ENCODE results near the gene NELL2.

NELL2 gene

DNA sequence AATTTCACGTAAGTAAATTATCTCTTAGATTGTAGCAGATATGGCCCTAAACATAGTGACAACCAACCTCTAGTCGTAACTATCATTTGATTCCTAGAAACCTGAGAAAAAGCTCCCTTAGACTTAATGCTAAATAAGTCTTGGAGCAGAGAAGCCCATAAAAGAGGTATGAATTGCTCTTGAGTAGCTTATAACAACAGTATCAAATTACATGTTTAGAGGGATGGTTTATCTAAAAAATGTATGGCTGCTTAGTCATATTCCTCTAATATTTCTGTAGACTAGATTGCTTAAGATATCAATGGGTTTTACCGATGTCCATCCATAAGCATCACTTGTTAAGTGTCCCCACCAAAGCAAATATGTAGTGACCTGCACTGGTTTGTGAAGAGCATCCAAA, 259.7 kb downstream of the NELL2 start:
- no peak for DNase-seq (ENCODE audit: low spot score)

DNA sequence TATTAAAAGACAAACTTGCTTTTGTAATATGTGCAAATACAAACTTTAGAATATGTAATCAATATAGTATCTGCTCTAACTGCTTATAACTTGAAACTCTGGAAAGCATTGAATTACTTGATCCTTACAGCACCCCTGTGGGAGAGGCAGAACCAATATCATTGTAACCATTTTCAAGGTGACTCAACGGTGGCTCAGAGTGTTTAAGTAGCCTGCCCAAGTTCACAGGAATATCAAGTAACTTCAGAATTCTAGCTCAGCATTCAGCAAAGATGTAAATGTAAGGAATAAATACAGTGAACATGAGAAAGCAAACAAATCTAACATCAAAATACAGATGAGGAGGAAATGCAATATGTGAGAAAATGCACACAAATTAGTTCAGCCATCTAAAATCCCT, 264.6 kb downstream of the NELL2 start:
- no peak for DNase-seq (ENCODE audit: low spot score)

- DNase-seq (ENCODE audit: low spot score), result no peak
Observed at GRCh38 chr12:44603701-44604100, 272.4 kb downstream of the NELL2 start.

GRCh38 chr12:44592626-44593025, 283.5 kb downstream of the NELL2 start:
- DNase-seq (ENCODE audit: low spot score), result no peak

- no peak for DNase-seq (ENCODE audit: low spot score)
Observed at GRCh38 chr12:44589697-44590096, 286.4 kb downstream of the NELL2 start.

- DNase-seq (ENCODE audit: low spot score), result no peak
Observed at GRCh38 chr12:44588651-44589050, 287.5 kb downstream of the NELL2 start.

- no peak for DNase-seq (ENCODE audit: low spot score)
Observed at GRCh38 chr12:44584625-44585024, 291.5 kb downstream of the NELL2 start.

DNA sequence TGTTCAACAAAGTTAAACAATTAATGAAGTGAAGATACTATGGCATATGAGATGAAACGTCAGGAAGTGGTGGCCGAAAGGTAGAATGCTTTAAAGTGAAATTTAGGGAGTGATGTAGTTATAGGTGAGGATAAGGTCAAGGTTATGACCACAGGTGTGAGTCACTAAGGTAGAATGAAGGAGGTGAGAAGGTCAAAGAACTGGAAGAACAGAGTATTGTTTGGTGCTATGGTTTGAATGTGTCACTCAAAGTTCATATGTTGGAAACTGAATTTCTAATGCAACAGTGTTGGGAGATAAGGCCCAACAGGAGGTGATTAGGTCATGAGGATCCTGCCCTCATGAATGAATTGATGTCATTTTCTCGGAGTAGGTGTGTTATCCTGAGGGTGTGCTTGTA, 293.6 kb downstream of the NELL2 start:
- DNase-seq (ENCODE audit: low spot score), result no peak

DNA sequence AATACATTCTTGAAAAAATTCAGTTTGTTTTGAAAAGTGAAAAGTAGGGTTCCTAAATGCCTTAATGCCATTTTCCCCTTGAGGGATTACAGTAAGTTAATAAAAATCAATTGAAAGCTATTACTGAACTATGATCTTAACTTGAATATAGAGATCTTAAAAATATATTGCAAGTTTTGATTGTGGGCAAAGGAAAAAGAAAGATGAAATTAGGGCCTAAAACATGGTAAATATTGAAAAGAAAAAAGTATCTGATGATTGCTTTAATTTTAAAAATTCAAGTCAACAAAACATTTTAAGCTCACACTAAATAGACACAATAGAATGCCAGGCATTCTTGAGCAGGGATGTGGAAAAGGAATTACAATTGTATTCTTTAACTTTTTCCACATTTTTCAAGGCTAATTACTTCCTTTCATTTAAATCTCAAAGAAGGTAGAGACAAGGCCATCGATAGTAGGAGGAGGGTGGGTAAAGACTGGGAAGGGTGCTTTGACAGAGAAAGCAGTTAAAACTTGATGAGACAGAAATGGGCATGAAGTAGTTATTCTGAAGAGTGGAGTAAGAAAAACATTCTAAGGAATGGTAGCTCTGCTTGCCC, 294.4 kb downstream of the NELL2 start:
- DNase-seq (ENCODE audit: low spot score), result no peak

GRCh38 chr12:44574586-44574985, 301.5 kb downstream of the NELL2 start:
- DNase-seq (ENCODE audit: low spot score), result no peak

DNA sequence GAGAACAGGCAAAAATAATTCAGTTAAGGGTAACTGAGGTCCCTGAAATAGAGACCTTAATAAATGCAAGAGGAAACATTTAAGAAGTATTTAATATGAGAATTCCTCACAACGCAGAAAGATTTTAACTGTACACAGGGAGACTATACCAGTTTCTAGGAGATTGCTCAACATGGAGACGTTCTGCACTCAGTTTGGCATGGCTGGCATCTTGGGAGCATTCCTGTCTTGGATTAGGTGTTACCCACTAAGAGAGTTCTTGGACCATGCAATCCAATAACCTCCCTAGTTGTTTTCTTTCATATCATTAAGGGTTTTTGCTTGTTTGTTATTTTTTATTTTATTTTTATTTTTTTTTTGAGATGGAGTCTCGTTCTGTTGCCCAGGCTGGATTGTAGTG, 302.4 kb downstream of the NELL2 start:
- DNase-seq (ENCODE audit: low spot score), result no peak

DNA sequence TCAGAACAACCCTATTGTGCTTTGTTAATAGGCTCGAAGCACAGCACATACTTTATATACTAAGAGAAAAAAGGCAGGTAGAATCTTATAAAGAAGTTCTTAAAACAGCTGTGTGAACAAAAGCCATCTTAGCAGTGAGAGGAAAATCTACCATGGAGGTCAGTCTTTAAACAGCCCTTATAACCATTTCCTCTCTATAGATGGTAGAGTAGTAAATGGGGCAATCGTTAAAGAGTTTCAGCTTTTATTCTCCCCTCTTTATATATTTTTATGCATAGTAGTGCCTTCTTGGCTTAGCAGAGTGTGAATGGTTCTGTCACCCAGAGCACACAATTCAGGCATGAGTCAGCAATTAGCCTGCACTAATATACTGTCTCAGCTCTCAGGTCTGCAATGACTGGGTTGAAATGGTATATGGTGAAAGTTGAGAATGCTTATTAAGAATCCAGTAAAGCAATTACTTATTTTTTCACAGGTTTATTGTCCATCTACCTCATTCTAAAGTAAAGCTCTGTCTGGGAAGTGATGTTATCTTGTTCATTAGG, 305.0 kb downstream of the NELL2 start:
- DNase-seq (ENCODE audit: low spot score), result no peak

- no peak for DNase-seq (ENCODE audit: low spot score)
Observed at GRCh38 chr12:44570036-44570583, 306.0 kb downstream of the NELL2 start.

DNA sequence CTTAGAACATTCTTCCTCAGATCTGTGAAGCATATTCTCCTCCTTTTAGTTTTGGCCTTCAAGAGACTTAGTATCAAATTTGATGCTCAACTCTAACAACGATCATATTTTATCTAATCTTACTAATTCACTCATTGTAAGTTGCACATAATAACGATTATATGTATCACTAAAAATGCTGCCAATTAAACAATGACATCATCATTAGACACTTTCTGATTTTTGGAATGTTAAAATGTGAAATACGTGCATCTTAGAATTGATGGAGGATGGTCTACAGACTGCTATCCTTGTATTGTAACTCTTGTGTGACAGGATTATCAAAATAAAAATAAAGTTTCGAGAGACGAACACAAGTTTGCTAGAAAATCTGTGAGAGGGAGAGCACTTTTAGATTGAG, 311.0 kb downstream of the NELL2 start:
- DNase-seq (ENCODE audit: low spot score), result no peak

- no peak for DNase-seq (ENCODE audit: low spot score)
Observed at GRCh38 chr12:44563486-44563885, 312.6 kb downstream of the NELL2 start.

DNA sequence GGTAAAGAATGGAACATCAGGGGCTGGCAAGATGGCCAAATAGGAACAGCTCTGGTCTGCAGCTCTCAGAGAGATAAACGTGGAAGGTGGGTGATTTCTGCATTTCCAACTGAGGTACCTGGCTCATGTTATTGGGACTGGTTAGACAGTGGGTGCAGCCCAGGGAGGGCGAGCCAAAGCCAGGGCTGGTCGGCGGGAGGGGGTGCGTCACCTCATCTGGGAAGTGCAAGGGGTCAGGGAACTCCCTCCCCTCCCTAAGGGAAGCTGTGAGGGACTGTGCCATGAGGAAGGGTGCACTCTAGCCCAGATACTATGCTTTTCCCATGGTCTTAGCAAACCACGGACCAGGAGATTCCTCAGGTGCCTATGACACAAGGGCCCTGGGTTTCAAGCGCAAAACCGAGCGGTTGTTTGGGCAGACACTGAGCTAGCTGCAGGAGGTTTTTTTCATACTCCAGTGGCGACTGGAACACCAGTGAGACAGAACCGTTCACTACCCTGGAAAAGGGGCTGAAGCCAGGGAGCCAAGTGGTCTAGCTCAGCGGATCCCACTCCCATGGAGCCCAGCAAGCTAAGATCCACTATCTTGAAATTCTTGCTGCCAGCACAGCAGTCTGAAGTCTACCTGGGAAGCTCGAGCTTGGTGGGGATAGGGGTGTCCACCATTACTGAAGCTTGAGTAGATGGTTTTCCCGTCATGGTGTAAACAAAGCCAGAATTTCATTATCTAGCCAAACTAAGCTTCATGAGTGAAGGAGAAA, 317.6 kb downstream of the NELL2 start:
- DNase-seq (ENCODE audit: low spot score), result no peak

- DNase-seq (ENCODE audit: low spot score), result no peak
Observed at GRCh38 chr12:44555454-44555853, 320.7 kb downstream of the NELL2 start.

DNA sequence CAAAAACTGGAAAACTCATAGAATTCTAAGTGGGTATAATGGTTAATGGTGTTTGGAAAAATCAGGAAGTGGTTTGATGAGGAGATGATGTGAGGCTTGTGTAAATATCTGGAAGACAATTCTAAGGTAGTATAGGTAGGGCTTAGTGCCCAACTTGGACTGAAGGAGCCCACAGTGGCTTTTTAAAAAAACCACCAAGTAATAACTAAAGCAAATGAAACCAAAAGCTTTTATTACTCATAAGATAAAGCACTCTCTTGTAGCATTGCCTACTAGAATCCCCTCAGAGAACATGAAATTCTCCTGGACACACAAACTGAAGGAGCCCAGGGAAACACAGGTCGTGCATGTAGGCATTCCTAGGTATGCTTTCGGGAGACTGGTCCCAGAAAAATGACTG, 324.5 kb downstream of the NELL2 start:
- DNase-seq (ENCODE audit: low spot score), result no peak

DNA sequence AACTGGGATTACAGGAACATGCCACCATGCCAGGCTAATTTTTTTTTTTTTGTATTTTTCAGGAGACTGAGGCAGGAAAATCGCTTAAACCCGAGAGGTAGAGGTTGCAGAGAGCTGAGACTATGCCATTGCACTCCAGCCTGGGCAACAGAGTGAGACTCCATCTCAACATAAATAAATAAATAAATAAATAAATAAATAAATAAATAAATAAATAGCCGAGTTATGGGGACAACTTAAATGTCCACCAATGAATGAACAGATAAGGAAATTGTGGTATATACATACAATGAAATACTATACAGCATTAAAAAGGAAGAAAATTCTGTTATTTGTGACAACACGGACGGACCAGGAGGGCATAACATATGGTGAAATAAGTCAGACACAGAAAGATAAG, 325.7 kb downstream of the NELL2 start:
- no peak for DNase-seq (ENCODE audit: low spot score)

DNA sequence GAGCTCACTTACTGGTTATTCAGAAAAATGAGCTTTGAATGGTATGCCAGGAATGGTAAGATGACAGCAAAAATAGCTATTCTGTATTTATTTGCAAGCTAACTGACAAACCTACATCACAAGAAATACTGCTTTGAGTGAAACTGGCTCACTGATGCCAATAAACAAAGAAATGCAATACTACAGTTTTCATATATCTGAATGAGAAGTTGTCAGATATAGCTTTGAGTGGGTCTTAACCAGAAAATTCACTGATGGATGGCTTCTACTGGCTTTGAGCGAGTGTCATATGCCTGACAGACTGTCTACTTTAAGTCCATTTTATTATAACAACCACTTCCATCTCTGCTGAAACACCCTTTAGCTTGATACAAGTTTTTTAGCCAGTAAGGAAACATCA, 330.1 kb downstream of the NELL2 start:
- no peak for DNase-seq (ENCODE audit: low spot score)

DNA sequence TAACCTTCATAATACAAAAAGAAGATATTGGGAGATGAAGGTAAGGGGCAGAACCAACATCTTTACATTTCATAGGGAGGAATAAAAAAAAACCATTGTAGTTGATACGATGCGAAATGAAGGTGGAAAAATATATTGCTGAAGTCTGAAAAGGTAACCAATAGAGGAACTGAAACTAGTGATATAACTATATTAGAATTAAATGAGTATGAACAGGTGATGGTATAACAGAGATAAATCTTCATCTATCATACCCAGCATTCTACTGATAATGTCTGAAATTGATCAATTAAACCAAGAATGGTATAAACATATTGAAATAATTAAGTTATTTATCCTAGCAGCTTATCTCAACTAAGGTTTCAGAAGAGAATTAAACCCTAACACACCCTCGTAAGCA, 332.1 kb downstream of the NELL2 start:
- DNase-seq (ENCODE audit: low spot score), result no peak

- DNase-seq (ENCODE audit: low spot score), result no peak
Observed at GRCh38 chr12:44542716-44543115, 333.4 kb downstream of the NELL2 start.

DNA sequence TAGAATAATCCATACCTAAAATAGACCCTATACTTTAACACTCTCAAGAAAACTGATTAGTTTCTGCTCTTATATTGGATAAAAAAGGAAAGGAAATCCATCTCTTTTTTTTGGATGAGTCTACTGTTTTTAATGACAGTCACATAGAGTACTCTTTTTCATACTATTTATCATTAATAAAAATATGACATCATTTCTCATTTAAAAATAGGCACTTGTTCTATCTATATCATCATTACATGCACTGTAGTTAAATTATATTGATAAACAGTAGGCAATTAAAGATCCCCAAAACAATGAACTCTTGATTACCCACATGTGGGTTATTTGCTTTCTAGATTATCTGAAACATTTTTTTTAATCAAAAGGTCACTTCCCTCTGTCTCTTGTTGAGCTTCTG, 338.8 kb downstream of the NELL2 start:
- DNase-seq (ENCODE audit: low spot score), result no peak
